Stimulated activated naive CD4-positive, alpha-beta T cell treated with Interleukin-2 at 50 U/mL for 16 hours (primary cell): ENCODE data around the gene PRTG.
"Not testable (repeated sequence)": the region's sequence is repeated elsewhere in the genome, so short reads cannot be mapped to it uniquely, and the experiment has no call there.

Experiments
- DNase-seq: peaks from one replicate; lab custom pipeline; 2025; lab: John Stamatoyannopoulos, UW

Gene PRTG

GRCh38 chr15:55700876-55701275 lies 42.1 kb downstream of the PRTG start:
- DNase-seq, result no peak

- no peak for DNase-seq
These were observed 44.3 kb downstream of the PRTG start for GRCh38 chr15:55698653-55699052.

- no peak for DNase-seq
These were observed 46.7 kb downstream of the PRTG start for GRCh38 chr15:55696221-55696620.

GRCh38 chr15:55695432-55695831 lies 47.5 kb downstream of the PRTG start:
- DNase-seq, result no peak

- DNase-seq, result no peak
These were observed 48.3 kb downstream of the PRTG start for GRCh38 chr15:55694652-55695150.

- not testable (repeated sequence) for DNase-seq
These were observed 49.8 kb downstream of the PRTG start for GRCh38 chr15:55693116-55693515.

GRCh38 chr15:55687792-55688191 lies 55.2 kb downstream of the PRTG start:
- no peak for DNase-seq

GRCh38 chr15:55685286-55685685 lies 57.7 kb downstream of the PRTG start:
- DNase-seq, result no peak

- no peak for DNase-seq
These were observed 59.6 kb downstream of the PRTG start for GRCh38 chr15:55683376-55683775.

GRCh38 chr15:55681631-55682030 lies 61.3 kb downstream of the PRTG start:
- no peak for DNase-seq

- DNase-seq, result no peak
These were observed 66.4 kb downstream of the PRTG start for GRCh38 chr15:55676507-55676906.

- no peak for DNase-seq
These were observed 69.7 kb downstream of the PRTG start for GRCh38 chr15:55673287-55673686.

GRCh38 chr15:55669270-55669669 lies 73.7 kb downstream of the PRTG start:
- DNase-seq, result no peak

- DNase-seq, result no peak
These were observed 77.2 kb downstream of the PRTG start for GRCh38 chr15:55665605-55666227.

GRCh38 chr15:55661428-55661827 lies 81.5 kb downstream of the PRTG start:
- no peak for DNase-seq

- DNase-seq, result no peak
These were observed 82.8 kb downstream of the PRTG start for GRCh38 chr15:55660153-55660552.

- no peak for DNase-seq
These were observed 83.5 kb downstream of the PRTG start for GRCh38 chr15:55659481-55659880.

GRCh38 chr15:55658886-55659285 lies 84.1 kb downstream of the PRTG start:
- no peak for DNase-seq

- no peak for DNase-seq
These were observed 88.4 kb downstream of the PRTG start for GRCh38 chr15:55654561-55655031.

- DNase-seq, result no peak
These were observed 90.0 kb downstream of the PRTG start for GRCh38 chr15:55652909-55653495.

- no peak for DNase-seq
These were observed 90.6 kb downstream of the PRTG start for GRCh38 chr15:55652359-55652758.

- no peak for DNase-seq
These were observed 93.9 kb downstream of the PRTG start for GRCh38 chr15:55649058-55649423.

GRCh38 chr15:55638764-55639163 lies 104.2 kb downstream of the PRTG start:
- DNase-seq, result no peak

GRCh38 chr15:55637086-55637485 lies 105.9 kb downstream of the PRTG start:
- DNase-seq, result no peak
